Liver (tissue), 3 donors: ENCODE measurements around the gene TENM3.

ENCODE experiments used
- JUND ChIP-seq, 2 donors: IDR thresholded peaks; 2 replicates each; pipeline ENCODE4 v1.6.1; 2016; ENCODE audit warnings: antibody characterized with exemption in 2 of 2
- TF ChIP-seq, protein P1 (sequence below): fragments of 150-350 bp; IDR thresholded peaks from 2 replicates; pipeline ENCODE4 v1.5.1; 2017; ENCODE audit warnings: improper control_type of control experiment, low read depth, low read length; ENCODE audit not compliant: missing input control
- donor health status: healthy.
- donor health status: healthy.

DNA sequence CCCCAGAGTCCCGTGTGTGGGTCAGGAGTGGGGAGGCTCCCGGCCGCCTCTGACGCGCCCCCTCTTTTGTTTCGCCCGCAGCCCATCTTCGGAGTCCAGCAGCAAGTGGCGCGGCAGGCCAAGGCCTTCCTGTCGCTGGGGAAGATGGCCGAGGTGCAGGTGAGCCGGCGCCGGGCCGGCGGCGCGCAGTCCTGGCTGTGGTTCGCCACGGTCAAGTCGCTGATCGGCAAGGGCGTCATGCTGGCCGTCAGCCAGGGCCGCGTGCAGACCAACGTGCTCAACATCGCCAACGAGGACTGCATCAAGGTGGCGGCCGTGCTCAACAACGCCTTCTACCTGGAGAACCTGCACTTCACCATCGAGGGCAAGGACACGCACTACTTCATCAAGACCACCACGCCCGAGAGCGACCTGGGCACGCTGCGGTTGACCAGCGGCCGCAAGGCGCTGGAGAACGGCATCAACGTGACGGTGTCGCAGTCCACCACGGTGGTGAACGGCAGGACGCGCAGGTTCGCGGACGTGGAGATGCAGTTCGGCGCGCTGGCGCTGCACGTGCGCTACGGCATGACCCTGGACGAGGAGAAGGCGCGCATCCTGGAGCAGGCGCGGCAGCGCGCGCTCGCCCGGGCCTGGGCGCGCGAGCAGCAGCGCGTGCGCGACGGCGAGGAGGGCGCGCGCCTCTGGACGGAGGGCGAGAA lies 556.5 kb downstream of the TENM3 start:
- no peak for TF ChIP-seq JUND (IDR thresholded peaks at IDR 0.05)
- TF ChIP-seq, protein P1, sequence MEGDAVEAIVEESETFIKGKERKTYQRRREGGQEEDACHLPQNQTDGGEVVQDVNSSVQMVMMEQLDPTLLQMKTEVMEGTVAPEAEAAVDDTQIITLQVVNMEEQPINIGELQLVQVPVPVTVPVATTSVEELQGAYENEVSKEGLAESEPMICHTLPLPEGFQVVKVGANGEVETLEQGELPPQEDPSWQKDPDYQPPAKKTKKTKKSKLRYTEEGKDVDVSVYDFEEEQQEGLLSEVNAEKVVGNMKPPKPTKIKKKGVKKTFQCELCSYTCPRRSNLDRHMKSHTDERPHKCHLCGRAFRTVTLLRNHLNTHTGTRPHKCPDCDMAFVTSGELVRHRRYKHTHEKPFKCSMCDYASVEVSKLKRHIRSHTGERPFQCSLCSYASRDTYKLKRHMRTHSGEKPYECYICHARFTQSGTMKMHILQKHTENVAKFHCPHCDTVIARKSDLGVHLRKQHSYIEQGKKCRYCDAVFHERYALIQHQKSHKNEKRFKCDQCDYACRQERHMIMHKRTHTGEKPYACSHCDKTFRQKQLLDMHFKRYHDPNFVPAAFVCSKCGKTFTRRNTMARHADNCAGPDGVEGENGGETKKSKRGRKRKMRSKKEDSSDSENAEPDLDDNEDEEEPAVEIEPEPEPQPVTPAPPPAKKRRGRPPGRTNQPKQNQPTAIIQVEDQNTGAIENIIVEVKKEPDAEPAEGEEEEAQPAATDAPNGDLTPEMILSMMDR, result no peak
